Right lobe of liver (tissue), 6 donors: ENCODE results near the gene YAP1. TPM values are rescaled to one million over a fixed set of nuclear protein-coding genes. Genes with fewer than 3 reads are reported as not detected.

Source experiments
- ATAC-seq, 4 donors: fragments of 200-7000 bp; cut with Tn5 transposase; one replicate each; pipeline ENCODE4 v1.9.1; 2020; ENCODE audit warnings: mild to moderate bottlenecking in 4 of 4, moderate library complexity in 4 of 4
- DNase-seq, 3 donors: peaks; one replicate each; pipeline ENCODE4 v3.0.0-alpha.2; 2020
- H3K27ac ChIP-seq, 3 donors: fragments of 200-600 bp; one replicate each; pipeline ENCODE4 v1.8.0; 2022
- H3K27me3 ChIP-seq, 2 donors: fragments of 200-600 bp; one replicate each; pipeline ENCODE4 v1.8.0; 2022
- H3K36me3 ChIP-seq, 4 donors: fragments of 200-600 bp; sonication (generic) in 1 of 4; one replicate each; pipeline versions ENCODE4 v1.5.1 to v1.8.0; 2017 to 2022; ENCODE audit warnings: control low read depth in 1 of 4
- H3K4me1 ChIP-seq, 4 donors: fragments of 200-600 bp; sonication (generic) in 1 of 4; one replicate each; pipeline versions ENCODE4 v1.5.1 to v1.8.0; 2017 to 2022; ENCODE audit warnings: control low read depth in 1 of 4
- H3K4me3 ChIP-seq, 3 donors: fragments of 200-600 bp; one replicate each; pipeline ENCODE4 v1.8.0; 2022
- H3K9me3 ChIP-seq, 4 donors: fragments of 200-600 bp; sonication (generic) in 1 of 4; one replicate each; pipeline versions ENCODE4 v1.5.1 to v1.8.0; 2017 to 2022; ENCODE audit warnings: control low read depth in 1 of 4
- POLR2A ChIP-seq: fragments of 450-650 bp; IDR thresholded peaks from one replicate; pipeline ENCODE4 v1.6.1; 2017; ENCODE audit warnings: antibody characterized with exemption, mild to moderate bottlenecking
- WGBS: methylation state at CpG from one replicate; pipeline ENCODE4 v1.1.6; 2018; ENCODE audit warnings: low coverage, low lambda C conversion rate; ENCODE audit not compliant: insufficient coverage; ENCODE audit errors: missing lambda C conversion rate; 5-methylcytosine and 5-hydroxymethylcytosine counted together
- intact Hi-C, 2 donors: fragments of 100-400 bp; cut with DNase I; formaldehyde crosslinking; loops; one replicate each; pipeline versions ENCODE4 v1.11.2 to v1.14.1; 2022
- total RNA-seq, 6 experiments: library from RNA; depleted of rRNA in 2 of 6; stranded (reverse); fragments of >200 nt in 2 of 6; fragmentation: NEBNext Ultra II Directional in 3 of 6; extraction: Animal tissue kit (Norgen Biotek cat#: 25700) in 3 of 6; gene quantifications; one replicate each; pipeline versions ENCODE4 v1.1.0 to v1.2.4, GENCODE V29; 2016 to 2023
- TF ChIP-seq, protein P1 (sequence below), 4 donors: fragments of 200-600 bp in 3 of 4; fragments of 450-650 bp in 1 of 4; IDR thresholded peaks; one replicate each; pipeline versions ENCODE4 v1.5.1 to v1.8.0; 2016 to 2022; ENCODE audit warnings: antibody characterized with exemption in 4 of 4, mild to moderate bottlenecking in 2 of 4
- donor health status: DM: no; HTN: yes; CAD: no.
- donor health status: DM: no; HTN: no; CAD: no.
- donor health status: DM: no; HTN: no; CAD: no.
- donor health status: DM: no; HTN: yes; CAD: no.
- donor health status: DM: no; HTN: yes; CAD: no.

YAP1 gene
- total RNA-seq, 6 experiments from 2014 or later: 17.9 to 60.5 (median 36.3) TPM

DNA sequence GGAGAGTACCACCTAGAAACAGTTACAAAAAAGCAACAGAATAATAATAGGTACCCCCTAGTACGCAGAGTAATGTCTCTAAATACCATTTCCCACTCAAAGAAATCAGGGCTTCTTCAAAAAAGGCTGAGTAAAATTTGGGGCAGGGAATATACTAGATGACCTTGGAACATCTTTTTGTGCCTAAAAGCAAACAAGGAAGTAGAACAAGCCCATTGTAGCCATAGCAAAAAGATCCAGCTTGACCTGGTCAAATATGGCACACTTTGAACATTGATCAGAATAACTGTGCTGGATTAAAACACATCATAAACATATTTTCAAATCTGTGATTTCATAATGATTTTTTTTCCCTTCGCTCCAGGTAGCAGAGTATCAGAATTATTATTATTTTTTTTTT, 91.5 kb downstream of the YAP1 start:
- H3K4me1 ChIP-seq: peaks cover 0 to 13% (median 4%) of the 10 kb centered on the region in 4 donors
- WGBS: 96% methylated on average over 2 of the region's 2 CpGs
- no peak overlapping the region for H3K4me3 ChIP-seq
- peaks cover 0 to 5% (median 0%) of the 10 kb centered on the region in 4 donors for H3K36me3 ChIP-seq
- ATAC-seq (no peak), DNase-seq (no peak)
- no peaks in the 10 kb centered on the region for H3K27me3 ChIP-seq
- no peaks in the 10 kb centered on the region for H3K9me3 ChIP-seq
- no peak for TF ChIP-seq POLR2A
- TF ChIP-seq, protein P1, sequence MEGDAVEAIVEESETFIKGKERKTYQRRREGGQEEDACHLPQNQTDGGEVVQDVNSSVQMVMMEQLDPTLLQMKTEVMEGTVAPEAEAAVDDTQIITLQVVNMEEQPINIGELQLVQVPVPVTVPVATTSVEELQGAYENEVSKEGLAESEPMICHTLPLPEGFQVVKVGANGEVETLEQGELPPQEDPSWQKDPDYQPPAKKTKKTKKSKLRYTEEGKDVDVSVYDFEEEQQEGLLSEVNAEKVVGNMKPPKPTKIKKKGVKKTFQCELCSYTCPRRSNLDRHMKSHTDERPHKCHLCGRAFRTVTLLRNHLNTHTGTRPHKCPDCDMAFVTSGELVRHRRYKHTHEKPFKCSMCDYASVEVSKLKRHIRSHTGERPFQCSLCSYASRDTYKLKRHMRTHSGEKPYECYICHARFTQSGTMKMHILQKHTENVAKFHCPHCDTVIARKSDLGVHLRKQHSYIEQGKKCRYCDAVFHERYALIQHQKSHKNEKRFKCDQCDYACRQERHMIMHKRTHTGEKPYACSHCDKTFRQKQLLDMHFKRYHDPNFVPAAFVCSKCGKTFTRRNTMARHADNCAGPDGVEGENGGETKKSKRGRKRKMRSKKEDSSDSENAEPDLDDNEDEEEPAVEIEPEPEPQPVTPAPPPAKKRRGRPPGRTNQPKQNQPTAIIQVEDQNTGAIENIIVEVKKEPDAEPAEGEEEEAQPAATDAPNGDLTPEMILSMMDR (IDR thresholded peaks at IDR 0.05): no peak
- intact Hi-C loops: no loop called here
- no peak overlapping the region for H3K27ac ChIP-seq

DNA sequence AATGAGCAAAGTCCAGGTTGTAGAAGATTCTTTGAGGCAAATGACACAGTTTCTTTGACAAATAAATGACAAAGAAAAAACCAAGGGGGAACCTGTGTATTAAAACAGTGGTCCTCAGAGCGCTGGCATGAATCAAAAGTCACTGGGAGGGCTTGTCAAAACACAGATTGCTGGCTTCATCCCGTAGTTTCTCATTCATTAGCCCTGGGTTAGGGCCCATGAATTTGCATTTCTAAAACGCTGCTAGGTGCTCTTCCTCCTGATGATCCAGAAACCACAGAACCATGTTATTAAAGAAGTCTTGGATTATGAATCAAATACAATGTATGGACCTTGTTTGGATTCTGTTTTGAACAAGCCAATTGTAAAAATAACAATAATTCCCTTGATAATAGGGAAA, 92.7 kb downstream of the YAP1 start:
- Histone ChIP-seq H3K4me3 (no peak overlapping the region), H3K4me1 (peaks cover 0 to 13% (median 4%) of the 10 kb centered on the region in 4 donors), H3K9me3 (no peaks in the 10 kb centered on the region), H3K27me3 (no peaks in the 10 kb centered on the region), H3K36me3 (peaks cover 0 to 10% (median 1%) of the 10 kb centered on the region in 4 donors), H3K27ac (no peak overlapping the region)
- 86% methylated on average over 2 of the region's 3 CpGs for whole genome bisulfite sequencing
- TF ChIP-seq POLR2A: no peak
- TF ChIP-seq, protein P1 (IDR thresholded peaks at IDR 0.05): no peak
- ATAC-seq: no peak
- no peak for DNase-seq
- intact Hi-C loops: no loop called here

DNA sequence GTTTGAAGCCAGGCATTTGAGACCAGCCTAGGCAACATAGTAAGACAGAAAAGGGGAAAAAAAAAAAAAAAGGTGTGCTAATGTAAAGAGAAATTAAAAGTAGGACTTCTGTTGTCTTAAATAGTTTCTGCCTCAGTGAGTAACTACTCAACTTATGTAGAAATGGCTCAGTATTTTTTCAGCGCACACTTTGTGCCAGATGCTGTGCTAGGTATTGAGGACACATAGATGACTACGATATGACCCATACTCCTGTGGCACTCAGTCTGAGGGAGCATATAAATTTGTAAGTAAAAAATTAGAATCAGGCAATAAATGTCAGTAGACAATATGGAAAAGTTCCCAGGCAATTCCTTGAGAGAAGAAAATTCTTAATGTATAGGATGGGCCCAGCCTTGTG, 93.9 kb downstream of the YAP1 start:
- intact Hi-C loops: no loop called here
- WGBS: 50% methylated on average over 2 of the region's 2 CpGs
- no peak for DNase-seq
- Histone ChIP-seq H3K36me3 (peaks cover 0 to 11% (median 1%) of the 10 kb centered on the region in 4 donors), H3K4me1 (peaks cover 0 to 13% (median 4%) of the 10 kb centered on the region in 4 donors), H3K4me3 (no peak overlapping the region), H3K9me3 (no peaks in the 10 kb centered on the region), H3K27ac (no peak overlapping the region), H3K27me3 (no peaks in the 10 kb centered on the region)
- ATAC-seq: no peak
- TF ChIP-seq POLR2A: no peak
- TF ChIP-seq, protein P1 (IDR thresholded peaks at IDR 0.05): no peak

DNA sequence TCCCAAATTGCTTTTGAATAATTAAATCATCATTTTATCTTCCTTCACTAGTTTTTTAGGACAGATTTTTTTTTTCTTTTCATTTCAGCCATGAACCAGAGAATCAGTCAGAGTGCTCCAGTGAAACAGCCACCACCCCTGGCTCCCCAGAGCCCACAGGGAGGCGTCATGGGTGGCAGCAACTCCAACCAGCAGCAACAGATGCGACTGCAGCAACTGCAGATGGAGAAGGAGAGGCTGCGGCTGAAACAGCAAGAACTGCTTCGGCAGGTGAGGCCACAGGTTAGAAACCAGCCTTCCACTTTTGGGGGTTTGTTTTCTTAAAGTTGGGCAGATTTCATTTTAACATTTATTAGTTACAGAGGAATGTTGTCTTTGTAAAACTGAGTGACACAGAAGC, 95.6 kb downstream of the YAP1 start:
- Histone ChIP-seq H3K27ac (no peak overlapping the region), H3K4me1 (peaks cover 0 to under 1% (median under 1%) of the 10 kb centered on the region in 4 donors), H3K9me3 (no peaks in the 10 kb centered on the region), H3K36me3 (peaks cover 0 to 11% (median 1%) of the 10 kb centered on the region in 4 donors), H3K4me3 (no peak overlapping the region), H3K27me3 (no peaks in the 10 kb centered on the region)
- no peak for TF ChIP-seq POLR2A
- TF ChIP-seq, protein P1 (IDR thresholded peaks at IDR 0.05): no peak
- WGBS: 77% methylated on average over 3 of the region's 4 CpGs
- DNase-seq (no peak), ATAC-seq (no peak)
- intact Hi-C loops: no loop called here

DNA sequence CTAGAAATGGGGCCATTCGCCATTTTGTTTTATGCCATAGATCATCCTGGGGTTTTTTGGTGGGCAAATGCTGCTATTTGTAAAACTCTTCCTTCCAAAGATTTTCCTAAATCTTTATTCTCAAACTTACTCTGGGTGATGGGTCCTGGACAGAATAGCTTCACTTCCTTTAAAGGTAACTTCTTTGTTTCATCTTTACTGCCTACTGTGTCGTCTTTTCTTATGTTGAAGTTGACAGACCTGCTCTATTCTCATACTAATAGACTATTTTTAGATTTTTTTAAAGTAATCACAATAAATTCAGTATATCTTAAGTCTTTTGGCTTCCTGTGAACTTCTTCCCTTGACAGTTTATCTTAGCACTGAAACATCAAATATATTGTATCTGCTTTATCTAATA, 98.6 kb downstream of the YAP1 start:
- TF ChIP-seq POLR2A: no peak
- TF ChIP-seq, protein P1 (IDR thresholded peaks at IDR 0.05): no peak
- H3K4me3 ChIP-seq: no peak overlapping the region
- peaks cover 0 to 11% (median 1%) of the 10 kb centered on the region in 4 donors for H3K36me3 ChIP-seq
- H3K4me1 ChIP-seq: peaks cover 0 to 3% (median 0%) of the 10 kb centered on the region in 4 donors
- 83% methylated on average over 2 of the region's 2 CpGs for WGBS
- no peak for ATAC-seq
- DNase-seq: no peak
- H3K27me3 ChIP-seq: no peaks in the 10 kb centered on the region
- H3K27ac ChIP-seq: no peak overlapping the region
- no peaks in the 10 kb centered on the region for H3K9me3 ChIP-seq
- intact Hi-C loops: no loop called here
